GM10266 (cell line): ENCODE results near the gene CDK9.
A peak's percentile ranks its signal among the peaks of the same experiment; 100 is the strongest.

ENCODE experiments used
- DNase-seq: peaks from one replicate; pipeline ENCODE4 v3.0.0; 2012; ENCODE audit errors: extremely low spot score
- CTCF ChIP-seq: IDR thresholded peaks from 2 replicates; pipeline ENCODE4 v1.5.1; 2012; ENCODE audit warnings: mild to moderate bottlenecking, low read depth; ENCODE audit not compliant: control insufficient read depth, insufficient read depth; ENCODE audit errors: missing control alignments

Gene CDK9

GRCh38 chr9:127770583-127770904 lies 15.3 kb upstream of the CDK9 start:
- no peak for TF ChIP-seq CTCF
- DNase-seq = no peak

- TF ChIP-seq CTCF = no peak
- peak; percentile 96 for DNase-seq
Observed at GRCh38 chr9:127770905-127771569, 14.8 kb upstream of the CDK9 start.

GRCh38 chr9:127771570-127772189 lies 14.2 kb upstream of the CDK9 start:
- DNase-seq = no peak
- no peak for TF ChIP-seq CTCF

GRCh38 chr9:127772603-127773002 lies 13.2 kb upstream of the CDK9 start:
- DNase-seq = no peak
- no peak for TF ChIP-seq CTCF

- TF ChIP-seq CTCF = no peak
- DNase-seq = no peak
Observed at GRCh38 chr9:127773272-127773671, 12.6 kb upstream of the CDK9 start.

- TF ChIP-seq CTCF = no peak
- DNase-seq = no peak
Observed at GRCh38 chr9:127773981-127774380, 11.9 kb upstream of the CDK9 start.

GRCh38 chr9:127776195-127776923 lies 9.5 kb upstream of the CDK9 start:
- DNase-seq = peak; percentile 79

More at GRCh38 chr9:127776195-127776923, 9.5 kb upstream of the CDK9 start:
- TF ChIP-seq CTCF = no peak
